GM21619 (cell line): ENCODE data around the gene NPRL2.

Experiments used
- ATAC-seq: cut with Tn5 transposase; IDR thresholded peaks from one replicate; pipeline ENCODE4 v1.9.1; 2021; ENCODE audit not compliant: unreplicated experiment

NPRL2 gene

DNA sequence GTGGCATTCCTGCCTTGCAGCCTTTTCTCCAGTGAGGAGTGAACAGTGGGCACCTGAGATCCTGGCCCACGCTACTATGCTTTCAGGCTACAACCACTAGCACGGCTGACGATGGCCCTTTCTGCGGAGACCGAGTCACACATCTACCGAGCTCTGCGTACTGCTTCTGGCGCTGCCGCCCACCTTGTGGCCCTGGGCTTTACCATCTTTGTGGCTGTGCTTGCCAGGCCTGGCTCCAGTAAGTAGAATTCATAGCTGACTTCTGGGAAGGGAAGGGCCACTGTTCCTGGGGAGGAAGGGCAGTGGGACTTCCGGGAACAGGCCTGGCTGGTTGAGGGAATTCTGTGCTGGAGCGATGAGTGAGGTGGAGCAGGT, 735 bp upstream of the NPRL2 start:
- no peak for ATAC-seq

GRCh38 chr3:50350213-50350526, 405 bp downstream of the NPRL2 start:
- ATAC-seq = no peak

GRCh38 chr3:50347187-50347813, 3.3 kb downstream of the NPRL2 start:
- no peak for ATAC-seq

DNA sequence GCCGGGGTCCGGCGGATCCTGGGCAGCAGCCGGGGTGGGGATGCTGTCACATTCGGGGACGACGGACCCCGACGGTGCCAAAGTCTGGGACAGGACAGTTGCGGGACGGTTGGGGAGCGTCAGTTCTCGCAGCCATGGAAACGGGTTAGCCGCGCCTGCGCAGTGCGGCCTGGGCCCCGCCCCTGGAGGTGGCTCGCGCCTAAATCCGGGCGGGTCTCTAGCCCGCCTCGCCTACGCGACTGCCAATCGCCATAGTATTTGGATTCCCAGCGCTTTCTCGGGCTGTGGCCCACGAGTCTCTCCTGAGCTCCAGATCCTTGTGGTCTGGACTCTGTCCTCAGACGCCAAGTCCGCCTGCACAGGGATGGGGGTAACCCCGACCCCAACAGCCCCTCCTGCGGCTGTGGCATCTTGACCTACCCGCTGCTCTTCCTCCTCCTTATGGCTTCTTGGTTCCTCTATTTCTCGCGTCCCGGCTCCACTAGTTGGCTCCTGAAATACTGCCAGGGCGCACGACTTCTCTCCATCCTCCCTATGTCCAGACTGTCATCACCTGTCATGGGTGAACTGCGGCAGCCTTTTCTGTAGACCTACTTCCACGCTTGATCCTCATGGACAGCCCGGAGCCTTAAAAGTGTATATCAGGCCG, 4.9 kb downstream of the NPRL2 start, which contains the start of gene ZMYND10:
Gene ZMYND10 (minus strand): TSS at position 147 of the 649 bp plus-strand sequence. CDS start 153 bp downstream, outside the sequence.
- ATAC-seq = no peak

DNA sequence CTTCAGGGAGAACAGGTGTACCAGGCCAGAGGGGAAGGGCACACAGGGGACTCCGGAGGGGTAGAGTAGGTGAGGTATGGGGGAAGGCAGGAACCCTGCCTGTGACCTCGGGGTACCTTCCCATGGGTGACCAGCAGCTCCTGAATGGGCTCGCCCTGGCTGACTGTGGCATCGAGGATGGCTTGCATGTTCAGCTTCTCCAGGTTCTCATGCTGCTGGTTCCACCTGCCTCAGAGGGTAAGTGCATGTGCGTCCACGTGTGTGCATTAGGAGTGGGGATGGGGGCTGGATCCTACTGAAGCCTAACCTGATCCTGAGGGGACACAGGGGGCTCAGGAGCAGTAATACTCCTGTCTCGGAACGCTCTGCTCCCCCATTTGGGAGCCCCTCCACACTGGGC, 5.6 kb downstream of the NPRL2 start:
- no peak for ATAC-seq

DNA sequence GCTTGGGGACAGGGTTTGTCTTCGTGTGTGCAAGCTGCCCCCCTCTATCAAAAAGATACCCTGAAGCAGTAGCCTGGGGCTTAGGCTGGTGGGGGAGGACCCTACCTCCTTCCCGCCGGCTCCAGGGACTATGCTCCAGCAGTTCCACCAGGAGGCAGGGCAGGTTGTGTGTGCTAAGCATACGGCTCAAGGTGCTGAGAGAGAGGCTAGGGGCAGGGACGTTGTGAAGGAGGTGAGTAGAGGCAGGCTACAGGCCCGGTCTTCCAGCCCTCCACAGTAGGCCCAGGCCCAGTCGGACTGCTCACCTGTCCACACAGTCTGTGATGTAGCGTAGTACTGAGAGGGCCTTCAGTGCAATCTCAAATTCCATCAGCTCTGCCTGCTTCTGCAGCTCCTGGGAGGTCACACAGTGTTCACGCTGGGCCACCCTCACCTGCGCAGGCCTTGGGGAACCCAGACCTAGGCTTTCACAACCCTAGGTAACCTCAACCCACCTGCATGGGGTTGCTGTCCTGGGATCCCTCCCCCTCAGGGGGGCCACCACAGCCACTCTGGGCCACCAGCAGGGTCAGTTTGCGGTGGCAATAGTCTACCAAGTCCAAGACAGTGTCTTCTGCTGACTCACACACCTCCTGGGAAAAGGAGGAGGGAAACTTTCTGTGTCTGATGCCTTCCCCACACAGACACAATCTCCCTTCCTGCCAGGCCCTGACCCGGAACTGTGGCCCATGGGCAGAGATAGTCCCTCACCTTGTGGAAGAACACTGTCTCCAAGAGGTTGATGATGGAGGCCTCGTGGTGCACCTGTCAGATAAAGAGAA, 7.6 kb downstream of the NPRL2 start:
- no peak for ATAC-seq

DNA sequence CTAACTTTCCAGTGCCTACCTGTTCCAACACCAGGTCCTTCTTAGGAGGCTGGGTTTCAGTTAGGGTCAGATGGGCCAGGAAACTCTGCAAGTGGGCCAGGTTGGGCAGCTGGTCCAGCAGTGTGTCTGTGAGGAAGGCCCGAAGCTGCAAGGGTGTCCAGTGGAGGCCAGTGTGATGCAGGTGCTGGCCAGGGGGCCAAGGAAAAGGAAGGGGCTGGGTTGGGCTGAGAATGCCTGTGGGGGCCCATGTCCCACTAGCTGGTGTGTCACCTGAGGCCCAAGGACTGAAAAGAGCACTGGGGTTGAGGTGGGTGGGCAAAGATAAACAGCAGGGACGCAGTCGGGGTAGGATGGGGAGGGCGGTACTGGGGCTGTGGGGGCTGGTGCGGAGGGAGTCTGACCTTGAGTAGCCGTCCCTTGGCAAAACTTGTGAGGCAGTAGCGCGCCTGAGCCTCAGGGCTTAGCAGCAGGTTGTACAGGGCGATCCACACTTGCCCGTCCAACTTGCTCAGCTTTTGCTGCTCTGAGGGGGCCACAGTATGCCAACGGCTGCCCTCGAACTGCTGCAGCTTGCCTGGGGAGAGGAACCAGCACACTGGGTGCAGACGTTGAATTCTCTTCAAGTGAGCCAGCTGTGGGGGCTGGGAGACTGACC, 8.5 kb downstream of the NPRL2 start:
- ATAC-seq = no peak

DNA sequence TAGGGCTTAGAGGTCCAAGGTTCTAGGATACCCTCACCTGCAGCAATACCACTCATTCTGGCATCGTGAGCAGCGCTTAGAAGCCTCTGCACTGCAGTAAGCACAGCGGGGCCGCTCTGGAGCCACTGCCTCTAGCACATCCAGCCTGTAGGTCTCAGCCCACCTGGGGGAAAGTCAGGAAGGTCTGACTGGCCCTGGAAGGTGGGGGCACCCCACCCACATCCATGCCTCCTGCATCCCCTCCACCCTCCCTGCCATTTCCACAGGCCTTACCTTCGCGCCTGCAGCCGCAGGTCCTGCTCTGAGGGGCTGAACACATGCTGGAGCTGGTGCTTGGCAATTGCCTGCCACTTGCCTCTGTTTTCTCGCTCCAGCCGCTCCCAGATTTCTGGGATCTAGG, 9.0 kb downstream of the NPRL2 start:
- ATAC-seq = no peak

GRCh38 chr3:50340448-50341329, 9.9 kb downstream of the NPRL2 start, which contains the start of gene RASSF1:
RASSF1 (minus strand) TSS chr3:50340836; CDS start chr3:50340805, 31 bp downstream.
- ATAC-seq = no peak

DNA sequence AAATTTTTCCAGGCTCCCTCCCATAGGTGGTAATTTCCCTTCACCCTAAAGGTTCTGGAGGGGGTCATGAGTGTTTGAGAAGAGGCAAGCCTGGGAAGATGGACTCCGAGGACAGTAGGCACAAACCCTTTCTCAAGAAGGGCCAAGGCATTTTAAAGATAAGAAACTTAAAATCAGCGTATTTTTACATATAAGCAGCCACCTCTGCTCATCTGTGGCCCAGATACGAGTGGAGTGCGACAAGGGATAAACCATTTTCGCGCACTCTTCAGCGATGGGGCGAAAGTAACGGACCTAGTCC, 10.5 kb downstream of the NPRL2 start:
- ATAC-seq = no peak

GRCh38 chr3:50339485-50340146, 11.0 kb downstream of the NPRL2 start:
- ATAC-seq = no peak

GRCh38 chr3:50338965-50339364, 11.6 kb downstream of the NPRL2 start:
- ATAC-seq = no peak

DNA sequence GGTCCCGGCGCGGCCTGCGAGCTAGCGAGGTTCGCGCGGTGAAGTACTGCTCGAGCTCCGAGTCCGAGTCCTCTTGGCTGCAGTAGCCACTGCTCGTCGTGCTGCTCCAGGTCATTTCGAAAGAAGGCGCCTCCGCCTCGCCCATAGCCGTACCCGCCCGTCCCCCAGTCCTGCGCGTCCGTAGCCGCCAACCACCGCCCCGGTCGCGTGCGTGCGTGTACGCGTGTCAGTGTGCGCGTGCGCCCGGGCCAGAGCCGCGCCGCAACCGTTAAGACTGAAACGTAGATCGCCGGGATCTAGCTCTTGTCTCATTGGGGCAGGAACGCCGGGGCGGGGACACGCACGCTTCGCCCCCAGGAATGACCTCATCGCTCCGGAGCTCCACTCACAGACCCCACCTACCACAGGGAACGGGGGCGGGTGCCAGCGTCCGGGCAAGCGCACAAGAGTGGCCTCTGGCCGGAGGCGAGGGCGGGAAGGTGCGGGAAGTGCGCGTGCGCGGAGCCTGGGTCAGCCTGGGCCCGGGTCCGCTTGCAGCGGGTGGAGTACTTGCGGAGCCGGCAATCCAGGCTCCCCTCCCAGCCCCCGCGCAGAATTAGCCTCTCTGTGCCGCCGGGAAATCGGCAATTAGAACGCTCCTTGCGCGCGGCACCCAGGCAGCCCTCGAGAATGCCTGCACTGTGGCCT, 13.3 kb downstream of the NPRL2 start:
- peak; percentile 72 for ATAC-seq

DNA sequence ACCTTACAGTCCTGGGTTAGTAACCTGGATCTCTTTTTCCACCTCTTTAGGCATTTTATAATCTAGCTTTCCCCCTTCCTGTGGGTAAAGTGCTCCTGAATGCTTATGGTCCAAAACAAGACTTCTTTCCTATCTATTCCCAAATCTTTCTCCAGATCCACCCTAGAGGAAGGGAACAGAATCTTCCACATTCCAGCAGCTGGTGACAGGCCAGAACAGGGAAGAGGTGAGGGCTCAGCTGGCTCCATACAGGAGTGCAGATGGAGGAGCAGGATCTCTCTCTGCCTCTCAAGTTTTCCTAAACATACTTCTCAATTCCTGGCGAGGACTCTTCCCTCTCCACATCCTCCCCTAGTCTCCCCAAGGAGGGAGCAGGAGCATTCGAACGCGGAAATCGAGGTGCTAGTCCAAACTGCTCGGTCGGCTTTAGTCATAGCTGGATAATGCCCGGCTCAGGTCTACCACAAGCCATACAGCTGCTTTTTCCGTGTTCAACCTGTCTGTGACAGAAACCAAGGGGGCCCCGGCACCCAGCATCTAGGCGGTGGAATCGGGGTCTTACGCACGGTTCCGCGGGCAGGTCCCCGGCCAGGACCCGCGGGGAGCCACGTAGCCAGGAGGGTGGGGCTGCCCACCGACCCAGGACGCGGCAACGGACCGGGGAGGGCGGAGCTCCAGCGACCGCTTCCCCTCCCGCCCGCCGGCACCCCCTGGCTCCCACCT, 14.0 kb downstream of the NPRL2 start:
- ATAC-seq = peak; percentile 4

DNA sequence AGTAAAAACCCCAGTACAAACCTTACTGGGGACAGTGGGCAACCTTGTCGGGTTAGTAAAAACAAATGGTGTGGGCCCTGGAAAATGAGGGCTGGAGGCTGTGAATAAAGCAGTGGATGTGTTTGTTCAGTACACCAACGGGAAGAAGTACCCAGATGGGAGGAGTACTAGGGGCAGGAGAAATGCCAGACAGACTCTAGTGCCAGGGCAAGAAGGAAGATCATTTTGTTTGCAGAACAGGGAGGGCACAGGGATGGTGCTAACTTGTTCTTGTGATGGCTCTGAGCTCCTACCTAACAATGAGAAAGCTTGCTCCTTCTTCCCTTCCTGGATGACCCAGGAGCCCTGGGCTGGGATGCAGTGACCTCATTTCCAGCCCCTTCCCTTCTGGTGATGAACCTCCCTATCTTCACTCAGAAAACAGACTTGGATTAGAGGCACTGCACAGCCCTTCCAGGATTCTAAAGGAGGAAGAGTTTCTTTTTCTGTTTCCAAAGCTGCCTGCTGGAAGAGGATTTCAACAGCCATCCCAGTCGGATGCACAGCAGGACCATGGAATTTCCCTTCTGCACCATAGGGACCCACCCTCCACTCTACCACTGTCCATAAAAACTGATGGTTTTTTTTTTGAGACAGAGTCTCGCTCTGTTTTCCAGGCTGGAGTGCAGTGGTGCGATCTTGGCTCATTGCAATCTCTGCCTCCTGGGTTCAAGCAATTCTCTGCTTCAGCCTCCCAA, 16.1 kb downstream of the NPRL2 start:
- no peak for ATAC-seq

GRCh38 chr3:50333744-50334328, 16.7 kb downstream of the NPRL2 start:
- no peak for ATAC-seq

- ATAC-seq = no peak
These were observed 19.1 kb downstream of the NPRL2 start for GRCh38 chr3:50331364-50331907.

- no peak for ATAC-seq
These were observed 20.2 kb downstream of the NPRL2 start for GRCh38 chr3:50330330-50330729.
